Measurements from ENCODE around the gene CYGB.

CYGB gene

DNA sequence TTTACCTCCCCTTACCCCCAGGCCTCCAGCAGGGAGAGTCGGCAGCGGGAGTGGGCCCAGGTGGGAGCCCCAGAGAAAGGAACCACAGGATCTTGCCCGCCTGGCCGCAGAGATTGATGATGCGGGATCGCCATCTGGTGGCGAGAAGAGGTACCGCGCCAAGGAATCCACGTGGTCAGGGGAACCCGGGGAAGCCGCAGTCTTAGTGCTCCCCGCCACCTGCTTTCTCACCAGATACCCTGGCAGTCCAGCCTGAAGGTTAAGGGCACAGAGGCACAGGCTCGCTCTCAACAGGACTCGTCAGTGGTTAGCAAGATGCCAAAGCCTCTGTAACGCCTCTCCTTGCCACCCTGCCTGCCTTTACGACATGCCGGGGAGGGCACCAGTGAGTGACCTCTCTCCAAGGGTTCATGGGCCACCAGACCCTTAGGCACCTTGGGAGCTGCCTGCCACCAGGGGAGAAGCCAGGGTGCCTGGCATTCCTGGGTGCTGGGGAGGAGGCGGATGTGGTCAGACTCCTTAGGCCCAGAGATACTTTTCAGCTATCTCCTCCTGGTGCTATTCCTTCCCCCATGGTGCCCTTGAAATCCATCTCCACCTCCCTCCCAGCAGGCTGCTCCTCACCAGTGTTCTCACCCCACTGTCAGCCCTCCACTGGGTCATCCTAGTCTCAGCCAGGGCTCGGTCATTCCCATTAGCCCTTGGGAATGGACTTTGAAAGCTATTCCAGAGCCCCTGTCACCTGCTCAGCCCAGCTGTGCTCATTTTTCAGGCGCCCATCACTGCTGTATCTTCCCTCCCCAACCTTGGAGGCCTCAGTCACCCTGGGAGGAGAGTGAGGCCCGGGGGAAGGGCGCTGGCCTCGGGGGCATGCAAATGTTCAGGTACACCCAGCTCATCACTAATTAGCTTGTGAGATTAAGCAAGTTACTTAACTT, 30.8 kb downstream of the CYGB start:
- TF ChIP-seq, protein P1, sequence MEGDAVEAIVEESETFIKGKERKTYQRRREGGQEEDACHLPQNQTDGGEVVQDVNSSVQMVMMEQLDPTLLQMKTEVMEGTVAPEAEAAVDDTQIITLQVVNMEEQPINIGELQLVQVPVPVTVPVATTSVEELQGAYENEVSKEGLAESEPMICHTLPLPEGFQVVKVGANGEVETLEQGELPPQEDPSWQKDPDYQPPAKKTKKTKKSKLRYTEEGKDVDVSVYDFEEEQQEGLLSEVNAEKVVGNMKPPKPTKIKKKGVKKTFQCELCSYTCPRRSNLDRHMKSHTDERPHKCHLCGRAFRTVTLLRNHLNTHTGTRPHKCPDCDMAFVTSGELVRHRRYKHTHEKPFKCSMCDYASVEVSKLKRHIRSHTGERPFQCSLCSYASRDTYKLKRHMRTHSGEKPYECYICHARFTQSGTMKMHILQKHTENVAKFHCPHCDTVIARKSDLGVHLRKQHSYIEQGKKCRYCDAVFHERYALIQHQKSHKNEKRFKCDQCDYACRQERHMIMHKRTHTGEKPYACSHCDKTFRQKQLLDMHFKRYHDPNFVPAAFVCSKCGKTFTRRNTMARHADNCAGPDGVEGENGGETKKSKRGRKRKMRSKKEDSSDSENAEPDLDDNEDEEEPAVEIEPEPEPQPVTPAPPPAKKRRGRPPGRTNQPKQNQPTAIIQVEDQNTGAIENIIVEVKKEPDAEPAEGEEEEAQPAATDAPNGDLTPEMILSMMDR (IDR thresholded peaks at IDR 0.05; ENCODE audit: low read length, missing control alignments) = peak; percentile 82
- peak; percentile 68 for DNase-seq (ENCODE audit: low read depth)
- no peak overlapping the region for H3K4me3 ChIP-seq (replicated peaks; ENCODE audit: low read depth, low read length)

DNA sequence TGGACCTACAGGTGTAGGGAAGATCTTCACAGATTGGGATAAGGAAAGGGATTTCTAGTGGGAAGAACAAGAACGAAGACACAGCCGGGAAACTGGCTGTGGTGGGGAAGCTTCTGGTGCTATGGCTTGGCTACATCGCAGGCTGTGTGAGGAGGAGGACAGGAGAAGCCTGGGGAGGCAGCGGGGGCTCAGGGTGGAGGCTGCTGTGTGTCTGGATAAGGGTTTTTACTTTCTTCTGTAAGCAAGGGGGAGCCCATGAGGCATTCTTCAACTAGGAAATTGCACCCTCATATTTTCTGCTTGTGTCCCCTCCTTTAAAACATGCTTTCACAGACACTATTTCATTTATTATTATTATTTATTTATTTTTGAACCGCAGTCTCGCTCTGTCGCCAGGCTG, 33.4 kb downstream of the CYGB start:
- TF ChIP-seq, protein P1 (IDR thresholded peaks at IDR 0.05; ENCODE audit: low read length, missing control alignments) = peak; percentile 12
- no peak for DNase-seq (ENCODE audit: low read depth)
- no peak overlapping the region for H3K4me3 ChIP-seq (replicated peaks; ENCODE audit: low read depth, low read length)

DNA sequence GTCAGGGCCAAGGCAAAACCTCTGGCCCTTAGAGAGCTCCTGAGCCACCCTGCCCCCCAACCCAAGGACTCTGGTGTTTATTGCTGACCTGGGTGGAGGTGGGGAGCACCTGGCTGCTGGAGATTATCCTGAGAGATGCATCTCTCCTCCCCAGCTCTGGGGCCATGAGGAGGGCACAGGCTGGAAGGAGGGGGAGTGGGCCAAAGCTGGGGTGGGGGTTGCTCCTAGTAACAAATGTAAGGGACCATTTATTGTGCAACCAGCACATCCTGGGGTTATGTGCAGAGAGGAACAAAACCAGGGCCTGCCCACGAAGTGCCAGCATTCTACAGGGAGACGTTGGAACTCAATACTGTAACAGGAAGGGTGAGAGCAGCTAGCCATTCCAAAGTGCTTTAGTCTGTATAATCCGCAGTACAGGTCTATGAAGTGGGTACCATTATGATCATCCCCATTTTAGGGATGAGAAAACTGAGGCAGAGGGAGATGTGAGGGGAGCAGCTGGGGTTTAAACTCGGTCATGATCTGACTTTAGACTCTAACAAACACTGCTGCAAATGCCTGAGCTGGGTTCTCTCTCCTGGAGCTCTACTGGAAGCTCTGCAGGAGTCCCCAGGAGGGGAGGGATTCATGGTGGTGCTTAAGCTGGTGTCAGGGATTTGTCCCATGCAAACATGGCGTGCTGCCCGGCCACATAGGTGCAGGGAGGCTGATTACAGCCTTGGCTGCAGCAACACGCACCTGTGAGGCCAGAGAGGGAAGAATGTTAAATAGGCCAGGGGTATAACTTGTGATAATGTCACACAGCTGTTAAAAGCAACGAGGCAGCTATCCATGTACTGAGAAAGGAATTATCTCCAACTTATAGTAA, 34.9 kb downstream of the CYGB start:
- no peak overlapping the region for H3K4me3 ChIP-seq (replicated peaks; ENCODE audit: low read depth, low read length)
- DNase-seq (ENCODE audit: low read depth) = no peak
- TF ChIP-seq, protein P1 (IDR thresholded peaks at IDR 0.05; ENCODE audit: low read length, missing control alignments) = no peak

DNA sequence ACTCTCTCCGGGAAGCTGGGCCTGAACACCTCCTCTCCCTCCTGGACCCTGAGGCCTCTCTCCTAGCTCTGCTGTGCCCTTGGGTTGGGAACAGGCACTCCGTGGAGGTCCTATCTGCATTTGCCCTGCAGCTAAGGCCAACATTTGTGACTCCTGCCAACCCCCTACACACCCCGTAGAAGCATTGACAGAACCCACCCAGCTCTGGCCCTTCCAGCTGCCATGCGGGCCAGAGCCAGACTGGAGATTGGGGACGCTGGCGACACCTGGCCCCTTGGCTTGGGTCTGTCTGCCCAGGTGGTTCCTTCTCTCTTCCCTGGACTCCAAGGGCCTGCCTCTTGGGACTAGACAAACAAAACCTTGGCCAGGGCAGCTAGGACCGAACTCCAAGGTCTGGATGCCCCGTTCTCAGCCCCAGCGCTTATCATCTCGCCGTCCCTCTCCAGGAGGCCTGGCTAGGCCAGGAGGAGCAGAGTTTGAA, 35.6 kb downstream of the CYGB start:
- TF ChIP-seq, protein P1 (IDR thresholded peaks at IDR 0.05; ENCODE audit: low read length, missing control alignments) = no peak
- H3K4me3 ChIP-seq (replicated peaks; ENCODE audit: low read depth, low read length) = peak overlapping the region; percentile 73
- no peak for DNase-seq (ENCODE audit: low read depth)

DNA sequence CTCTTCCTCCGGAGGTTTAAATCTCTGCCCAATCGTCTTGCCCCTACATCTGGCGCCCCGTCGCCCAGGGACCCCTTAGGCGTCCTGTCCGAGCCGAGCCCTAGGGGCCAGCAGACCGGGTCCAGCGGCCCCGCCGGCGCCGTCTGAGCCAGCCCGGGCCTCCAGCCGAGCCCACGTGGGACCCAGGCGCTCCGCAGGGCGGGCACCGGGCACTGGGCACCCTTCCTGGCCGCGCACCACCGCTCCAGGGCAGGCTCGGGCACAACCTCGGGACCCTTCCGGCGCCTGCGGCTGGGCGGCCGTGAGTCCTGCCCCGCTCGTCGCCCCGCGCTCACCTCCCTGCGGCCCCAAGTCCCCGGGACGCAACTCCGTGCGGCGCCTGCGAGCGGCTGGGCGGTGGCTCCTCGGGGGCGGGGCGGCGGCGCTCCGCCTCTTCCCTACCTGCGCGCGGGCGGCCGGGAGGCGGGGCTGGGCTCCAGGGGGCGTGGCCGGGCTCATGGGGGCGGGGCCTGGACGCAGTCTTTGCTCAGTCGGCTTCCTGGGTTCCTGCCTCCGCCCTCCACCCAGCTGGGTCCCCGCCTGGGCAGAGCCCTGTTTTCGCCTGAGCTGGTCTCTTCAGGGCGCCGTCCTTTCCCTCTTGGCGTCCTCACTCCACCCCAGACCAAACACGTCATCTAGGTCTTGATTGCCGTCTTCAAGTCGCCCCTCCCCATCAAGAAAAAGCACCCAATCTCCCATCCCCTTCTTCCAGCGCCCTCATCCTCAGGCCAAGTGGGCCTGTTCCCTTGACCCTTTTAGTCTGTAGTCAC, 36.3 kb downstream of the CYGB start, which contains the start of gene RHBDF2:
TSS of gene RHBDF2 (minus strand) at position 406 of the 809 bp plus-strand sequence. CDS start 19,899 bp downstream, outside the sequence.
- TF ChIP-seq, protein P1 (IDR thresholded peaks at IDR 0.05; ENCODE audit: low read length, missing control alignments) = no peak
- H3K4me3 ChIP-seq (replicated peaks; ENCODE audit: low read depth, low read length) = peak within 1 kb of the TSS; percentile 73
- peak; percentile 73 for DNase-seq (ENCODE audit: low read depth)

- TF ChIP-seq, protein P1 (IDR thresholded peaks at IDR 0.05; ENCODE audit: low read length, missing control alignments) = no peak
- no peak for DNase-seq (ENCODE audit: low read depth)
- peak overlapping the region; percentile 73 for H3K4me3 ChIP-seq (replicated peaks; ENCODE audit: low read depth, low read length)
Measured at GRCh38 chr17:76500747-76501017, 36.8 kb downstream of the CYGB start.
